ENCODE measurements around the gene TMC8.

Gene TMC8

GRCh38 chr17:78183916-78184315 lies 53.3 kb downstream of the TMC8 start:
- peaks cover 51% of the 10 kb centered on the region for H3K36me3 Mint-ChIP-seq (ENCODE audit: low read depth)

GRCh38 chr17:78184351-78184750 lies 53.8 kb downstream of the TMC8 start:
- Mint-ChIP-seq H3K27me3 (no peaks in the 10 kb centered on the region), H3K4me3 (peak overlapping the region; percentile 47), H3K9me3 (no peaks in the 10 kb centered on the region), H3K4me1 (ENCODE audit: low read depth) (peaks cover 48% of the 10 kb centered on the region), H3K27ac (no peak overlapping the region), H3K36me3 (ENCODE audit: low read depth) (peaks cover 47% of the 10 kb centered on the region)

More at GRCh38 chr17:78183916-78184315, 53.3 kb downstream of the TMC8 start:
- H3K4me1 Mint-ChIP-seq (ENCODE audit: low read depth): peaks cover 50% of the 10 kb centered on the region
- H3K27me3 Mint-ChIP-seq: no peaks in the 10 kb centered on the region
- H3K27ac Mint-ChIP-seq: no peak overlapping the region
- H3K4me3 Mint-ChIP-seq: peak overlapping the region; percentile 47
- no peaks in the 10 kb centered on the region for H3K9me3 Mint-ChIP-seq

- Mint-ChIP-seq H3K9me3 (no peaks in the 10 kb centered on the region), H3K36me3 (ENCODE audit: low read depth) (peaks cover 44% of the 10 kb centered on the region), H3K27ac (peak overlapping the region; percentile 61), H3K4me1 (ENCODE audit: low read depth) (peaks cover 42% of the 10 kb centered on the region), H3K4me3 (peak overlapping the region; percentile 97), H3K27me3 (no peaks in the 10 kb centered on the region)
These were observed 54.3 kb downstream of the TMC8 start for GRCh38 chr17:78184868-78185267.

- peaks cover 32% of the 10 kb centered on the region for H3K36me3 Mint-ChIP-seq (ENCODE audit: low read depth)
- H3K9me3 Mint-ChIP-seq: no peaks in the 10 kb centered on the region
- H3K4me3 Mint-ChIP-seq: peak overlapping the region; percentile 97
- peaks cover 32% of the 10 kb centered on the region for H3K4me1 Mint-ChIP-seq (ENCODE audit: low read depth)
- H3K27me3 Mint-ChIP-seq: no peaks in the 10 kb centered on the region
- H3K27ac Mint-ChIP-seq: peak overlapping the region; percentile 83
These were observed 55.6 kb downstream of the TMC8 start for GRCh38 chr17:78185981-78186691.

- H3K36me3 Mint-ChIP-seq (ENCODE audit: low read depth): peaks cover 27% of the 10 kb centered on the region
- peak within 1 kb of the TSS; percentile 84 for H3K27ac Mint-ChIP-seq
- H3K27me3 Mint-ChIP-seq: no peaks in the 10 kb centered on the region
- H3K4me1 Mint-ChIP-seq (ENCODE audit: low read depth): peaks cover 32% of the 10 kb centered on the region
- H3K9me3 Mint-ChIP-seq: no peaks in the 10 kb centered on the region
- H3K4me3 Mint-ChIP-seq: peak within 1 kb of the TSS; percentile 97
These were observed 56.4 kb downstream of the TMC8 start, which contains the start of the genes AFMID and TK1 for GRCh38 chr17:78186692-78187595. Gene AFMID (plus strand): TSS chr17:78187362. CDS start chr17:78187371, 9 bp downstream. Gene TK1 (minus strand): TSS chr17:78187052. CDS start chr17:78186994, 58 bp downstream.

All from stimulated activated naive CD8-positive, alpha-beta T cell treated with anti-CD3 and anti-CD28 coated beads, Interleukin-15, Interleukin-2, amounts not matched to agents 100 ng/mL and 50 ng/mL, for 24 hours (primary cell).